ENCODE measurements around the gene AGBL1. TPM values are rescaled to one million over a fixed set of nuclear protein-coding genes. Genes with fewer than 3 reads are reported as not detected.
"Not testable (repeated sequence)": the region's sequence is repeated elsewhere in the genome, so short reads cannot be mapped to it uniquely, and the experiment has no call there.

AGBL1 gene
- total RNA-seq, 3 donors from 2014 or later = 0.10 to 0.32 TPM; not detected in 1

GRCh38 chr15:86526938-86527690, 447.4 kb downstream of the AGBL1 start:
- Histone ChIP-seq H3K4me1 (ENCODE audit: low read depth) (no peaks in the 10 kb centered on the region), H3K4me3 (no peak overlapping the region), H3K36me3 (ENCODE audit: low read depth) (no peaks in the 10 kb centered on the region), H3K9me3 (no peaks in the 10 kb centered on the region)
- no peak for ATAC-seq
- intact Hi-C loops (cut with DNase I, micrococcal nuclease) = no loop called here
- TF ChIP-seq CTCF (IDR thresholded peaks at IDR 0.05) = no peak
- no peak for DNase-seq

GRCh38 chr15:86528094-86528493, 448.4 kb downstream of the AGBL1 start:
- intact Hi-C loops (cut with DNase I, micrococcal nuclease); ATAC-seq; DNase-seq; H3K36me3 ChIP-seq (ENCODE audit: low read depth); H3K9me3 ChIP-seq; H3K4me1 ChIP-seq (ENCODE audit: low read depth); H3K4me3 ChIP-seq: not testable (repeated sequence)

DNA sequence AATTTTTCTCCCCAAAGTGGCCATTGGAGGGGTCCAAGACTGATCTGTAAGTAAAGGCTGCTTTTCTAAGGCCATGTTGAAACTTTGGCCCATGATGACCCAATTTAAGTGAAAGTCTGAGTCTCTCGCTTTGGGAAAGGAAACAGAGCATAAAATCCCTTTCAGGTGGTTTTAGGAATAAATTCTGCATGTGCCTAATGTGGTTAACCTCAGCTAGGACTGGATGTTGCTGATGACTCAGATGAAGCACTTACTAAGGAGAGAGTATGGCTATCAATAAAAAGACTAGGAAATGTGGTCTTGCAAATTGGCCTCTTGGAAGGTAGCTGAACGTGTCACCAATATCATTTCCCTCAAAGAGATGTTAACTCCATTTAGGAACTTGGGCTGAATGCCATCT, 458.5 kb downstream of the AGBL1 start:
- intact Hi-C loops (cut with DNase I, micrococcal nuclease) = no loop called here

GRCh38 chr15:86540840-86541467, 461.3 kb downstream of the AGBL1 start:
- DNase-seq (no peak), ATAC-seq (no peak)
- no peak overlapping the region for H3K4me3 ChIP-seq
- no peaks in the 10 kb centered on the region for H3K36me3 ChIP-seq (ENCODE audit: low read depth)
- no peaks in the 10 kb centered on the region for H3K4me1 ChIP-seq (ENCODE audit: low read depth)
- no peaks in the 10 kb centered on the region for H3K9me3 ChIP-seq
- no peak for TF ChIP-seq CTCF (IDR thresholded peaks at IDR 0.05)
- intact Hi-C loops (cut with DNase I, micrococcal nuclease) = no loop called here

More for the DNA sequence above, 458.5 kb downstream of the AGBL1 start:
- no peaks in the 10 kb centered on the region for H3K9me3 ChIP-seq
- DNase-seq = no peak
- H3K4me1 ChIP-seq (ENCODE audit: low read depth) = no peaks in the 10 kb centered on the region
- TF ChIP-seq CTCF (IDR thresholded peaks at IDR 0.05) = no peak
- H3K36me3 ChIP-seq (ENCODE audit: low read depth) = no peaks in the 10 kb centered on the region
- no peak for ATAC-seq
- H3K4me3 ChIP-seq = no peak overlapping the region

- ATAC-seq = no peak
- Histone ChIP-seq H3K9me3 (no peaks in the 10 kb centered on the region), H3K36me3 (ENCODE audit: low read depth) (no peaks in the 10 kb centered on the region), H3K4me1 (ENCODE audit: low read depth) (no peaks in the 10 kb centered on the region), H3K4me3 (no peak overlapping the region)
- DNase-seq = no peak
- intact Hi-C loops (cut with DNase I, micrococcal nuclease) = no loop called here
- no peak for TF ChIP-seq CTCF (IDR thresholded peaks at IDR 0.05)
These were observed 461.9 kb downstream of the AGBL1 start for GRCh38 chr15:86541540-86541939.

GRCh38 chr15:86550075-86550474, 470.4 kb downstream of the AGBL1 start:
- intact Hi-C loops (cut with DNase I, micrococcal nuclease) = no loop called here
- no peaks in the 10 kb centered on the region for H3K36me3 ChIP-seq (ENCODE audit: low read depth)
- ATAC-seq (no peak), DNase-seq (no peak)
- no peak overlapping the region for H3K4me3 ChIP-seq
- H3K9me3 ChIP-seq = no peaks in the 10 kb centered on the region
- TF ChIP-seq CTCF (IDR thresholded peaks at IDR 0.05) = no peak
- H3K4me1 ChIP-seq (ENCODE audit: low read depth) = no peaks in the 10 kb centered on the region

Data from mucosa of descending colon (tissue), 3 donors.